ENCODE data around the gene TM2D3. TPM values are rescaled to one million over a fixed set of nuclear protein-coding genes. Genes with fewer than 3 reads are reported as not detected.
"Not testable (repeated sequence)": the region's sequence is repeated elsewhere in the genome, so short reads cannot be mapped to it uniquely, and the experiment has no call there.

The TM2D3 gene
- total and polyA plus RNA-seq, 2 donors from 2014 or later, result 47.9 to 48.7 TPM

DNA sequence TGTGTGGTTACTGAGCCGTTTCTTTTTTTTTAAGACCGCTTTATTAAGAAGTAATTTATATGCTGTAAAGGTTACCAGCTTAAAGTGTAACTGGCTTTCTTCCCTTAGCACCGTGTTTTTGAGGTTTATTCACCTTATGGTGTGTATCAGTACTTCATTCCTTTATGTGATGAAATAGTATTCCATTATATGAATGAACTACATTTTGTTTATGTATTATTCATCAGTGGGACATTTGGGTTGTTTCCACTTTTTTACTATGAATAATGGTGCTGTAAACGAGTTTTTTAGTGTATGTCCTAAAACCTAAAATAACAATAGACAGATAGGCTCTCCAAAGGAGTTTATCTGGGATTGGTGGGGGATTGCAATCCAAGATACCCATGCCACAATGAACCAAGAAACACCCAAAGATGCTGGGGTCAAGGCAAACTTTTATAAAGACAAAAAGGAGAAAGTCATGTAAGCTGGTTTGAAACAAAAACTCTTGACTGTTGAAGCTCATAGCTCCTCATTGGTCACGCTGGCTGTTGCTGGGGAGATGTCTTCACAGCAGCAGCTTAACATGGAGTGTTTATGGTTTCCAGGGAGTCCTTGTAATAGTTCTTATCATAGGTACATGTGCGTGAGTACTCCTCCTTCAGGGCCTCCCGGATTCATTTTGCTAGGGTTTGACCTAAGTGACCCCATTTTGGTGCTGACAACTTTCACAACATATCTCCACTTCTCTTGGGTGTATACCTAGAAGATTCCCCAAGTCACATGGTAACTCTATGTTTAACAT, 16.0 kb downstream of the TM2D3 start:
- peak in 1 of 5 donors; percentile 19 for DNase-seq

DNA sequence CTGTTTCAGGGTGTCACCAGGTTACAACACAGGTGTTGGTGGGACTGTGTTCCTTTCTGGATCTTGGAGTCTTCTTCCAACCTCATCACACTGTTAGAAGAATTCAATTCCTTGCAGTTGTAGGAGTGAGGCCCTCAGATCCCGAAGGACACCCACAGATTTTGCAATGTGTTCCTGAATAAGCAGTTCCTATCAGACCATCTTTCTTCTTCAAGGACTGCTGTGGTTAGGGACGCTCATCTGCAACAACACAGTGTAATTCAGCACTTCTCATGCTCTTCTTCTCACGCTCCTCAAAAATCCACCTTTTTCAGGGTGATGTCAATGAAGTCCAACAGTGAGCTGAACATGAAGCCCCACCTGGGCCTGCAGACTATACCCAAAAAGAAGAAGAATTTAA, 18.8 kb downstream of the TM2D3 start:
- Histone ChIP-seq H3K27me3 (ENCODE audit: control insufficient read depth, insufficient read depth, low read length) (no peaks in the 10 kb centered on the region), H3K4me1 (ENCODE audit: control insufficient read depth in 2 of 3, insufficient read depth in 2 of 3, low read depth in 1 of 3, low read length in 3 of 3) (no peaks in the 10 kb centered on the region), H3K27ac (ENCODE audit: low read depth in 2 of 2, low read length in 2 of 2) (no peak overlapping the region), H3K9ac (ENCODE audit: low read length in 3 of 3) (no peak overlapping the region), H3K4me3 (ENCODE audit: low read length in 3 of 3) (no peak overlapping the region), H3K9me3 (ENCODE audit: control insufficient read depth in 2 of 3, insufficient read depth in 1 of 3, low read length in 3 of 3) (no peaks in the 10 kb centered on the region), H3K36me3 (ENCODE audit: control insufficient read depth in 2 of 3, insufficient read depth in 3 of 3, low read length in 3 of 3) (peaks cover 0 to 4% (median 0%) of the 10 kb centered on the region in 3 donors)
- FAIRE-seq (no peak), DNase-seq (no peak)
- intact Hi-C loops (cut with DNase I), result no loop called here
- TF ChIP-seq, protein P1, sequence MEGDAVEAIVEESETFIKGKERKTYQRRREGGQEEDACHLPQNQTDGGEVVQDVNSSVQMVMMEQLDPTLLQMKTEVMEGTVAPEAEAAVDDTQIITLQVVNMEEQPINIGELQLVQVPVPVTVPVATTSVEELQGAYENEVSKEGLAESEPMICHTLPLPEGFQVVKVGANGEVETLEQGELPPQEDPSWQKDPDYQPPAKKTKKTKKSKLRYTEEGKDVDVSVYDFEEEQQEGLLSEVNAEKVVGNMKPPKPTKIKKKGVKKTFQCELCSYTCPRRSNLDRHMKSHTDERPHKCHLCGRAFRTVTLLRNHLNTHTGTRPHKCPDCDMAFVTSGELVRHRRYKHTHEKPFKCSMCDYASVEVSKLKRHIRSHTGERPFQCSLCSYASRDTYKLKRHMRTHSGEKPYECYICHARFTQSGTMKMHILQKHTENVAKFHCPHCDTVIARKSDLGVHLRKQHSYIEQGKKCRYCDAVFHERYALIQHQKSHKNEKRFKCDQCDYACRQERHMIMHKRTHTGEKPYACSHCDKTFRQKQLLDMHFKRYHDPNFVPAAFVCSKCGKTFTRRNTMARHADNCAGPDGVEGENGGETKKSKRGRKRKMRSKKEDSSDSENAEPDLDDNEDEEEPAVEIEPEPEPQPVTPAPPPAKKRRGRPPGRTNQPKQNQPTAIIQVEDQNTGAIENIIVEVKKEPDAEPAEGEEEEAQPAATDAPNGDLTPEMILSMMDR (IDR thresholded peaks at IDR 0.05; ENCODE audit: borderline replicate concordance, extremely low read depth, insufficient read depth), result no peak

More for the DNA sequence above, 16.0 kb downstream of the TM2D3 start:
- intact Hi-C loops (cut with DNase I), result no loop called here
- Histone ChIP-seq H3K4me3 (ENCODE audit: low read length in 3 of 3) (no peak overlapping the region), H3K36me3 (ENCODE audit: control insufficient read depth in 2 of 3, insufficient read depth in 3 of 3, low read length in 3 of 3) (peaks cover 0 to 16% (median 7%) of the 10 kb centered on the region in 3 donors), H3K27ac (ENCODE audit: low read depth in 2 of 2, low read length in 2 of 2) (no peak overlapping the region), H3K9me3 (ENCODE audit: control insufficient read depth in 2 of 3, insufficient read depth in 1 of 3, low read length in 3 of 3) (no peaks in the 10 kb centered on the region), H3K9ac (ENCODE audit: low read length in 3 of 3) (no peak overlapping the region), H3K27me3 (ENCODE audit: control insufficient read depth, insufficient read depth, low read length) (no peaks in the 10 kb centered on the region), H3K4me1 (ENCODE audit: control insufficient read depth in 2 of 3, insufficient read depth in 2 of 3, low read depth in 1 of 3, low read length in 3 of 3) (peaks cover 0 to 5% (median 0%) of the 10 kb centered on the region in 3 donors)
- TF ChIP-seq, protein P1 (IDR thresholded peaks at IDR 0.05; ENCODE audit: borderline replicate concordance, extremely low read depth, insufficient read depth), result no peak
- no peak for FAIRE-seq

DNA sequence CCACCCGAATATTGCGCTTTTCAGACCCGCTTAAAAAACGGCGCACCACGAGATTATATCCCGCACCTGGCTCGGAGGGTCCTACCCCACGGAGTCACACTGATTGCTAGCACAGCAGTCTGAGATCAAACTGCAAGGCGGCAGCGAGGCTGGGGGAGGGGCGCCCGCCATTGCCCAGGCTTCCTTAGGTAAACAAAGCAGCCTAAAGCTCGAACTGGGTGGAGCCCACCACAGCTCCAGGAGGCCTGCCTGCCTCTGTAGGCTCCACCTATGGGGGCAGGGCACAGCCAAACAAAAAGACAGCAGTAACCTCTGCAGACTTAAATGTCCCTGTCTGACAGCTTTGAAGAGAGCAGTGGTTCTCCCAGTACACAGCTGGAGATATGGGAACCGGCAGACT, 25.5 kb downstream of the TM2D3 start:
- H3K27me3 ChIP-seq (ENCODE audit: control insufficient read depth, insufficient read depth, low read length); H3K9me3 ChIP-seq (ENCODE audit: control insufficient read depth in 2 of 3, insufficient read depth in 1 of 3, low read length in 3 of 3); H3K36me3 ChIP-seq (ENCODE audit: control insufficient read depth in 2 of 3, insufficient read depth in 3 of 3, low read length in 3 of 3); FAIRE-seq; DNase-seq; H3K27ac ChIP-seq (ENCODE audit: low read depth in 2 of 2, low read length in 2 of 2); H3K4me3 ChIP-seq (ENCODE audit: low read length in 3 of 3); H3K4me1 ChIP-seq (ENCODE audit: control insufficient read depth in 2 of 3, insufficient read depth in 2 of 3, low read depth in 1 of 3, low read length in 3 of 3); H3K9ac ChIP-seq (ENCODE audit: low read length in 3 of 3); intact Hi-C loops (cut with DNase I): not testable (repeated sequence)

DNA sequence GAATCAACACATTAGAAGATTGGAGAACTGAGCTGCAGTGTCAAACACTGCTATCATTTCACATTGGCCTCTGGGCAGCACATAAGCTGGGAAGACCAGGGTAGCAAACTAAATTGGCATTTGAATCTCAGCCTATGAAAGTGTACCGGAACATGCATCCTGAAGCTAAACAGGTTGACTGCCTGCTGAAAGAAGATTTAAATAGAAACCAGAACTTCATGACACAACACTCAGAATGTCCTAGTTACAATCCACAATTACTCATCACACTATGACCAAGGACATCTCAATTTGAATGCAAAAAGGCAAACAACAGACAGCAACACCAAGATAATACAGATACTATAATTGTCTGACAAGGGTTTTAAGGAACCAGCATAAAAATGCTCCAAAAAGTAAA, 26.2 kb downstream of the TM2D3 start:
- Histone ChIP-seq H3K36me3 (ENCODE audit: control insufficient read depth in 2 of 3, insufficient read depth in 3 of 3, low read length in 3 of 3) (peaks cover 0 to 4% (median 0%) of the 10 kb centered on the region in 3 donors), H3K4me3 (ENCODE audit: low read length in 3 of 3) (no peak overlapping the region), H3K27me3 (ENCODE audit: control insufficient read depth, insufficient read depth, low read length) (no peaks in the 10 kb centered on the region), H3K27ac (ENCODE audit: low read depth in 2 of 2, low read length in 2 of 2) (no peak overlapping the region), H3K9me3 (ENCODE audit: control insufficient read depth in 2 of 3, insufficient read depth in 1 of 3, low read length in 3 of 3) (no peaks in the 10 kb centered on the region), H3K9ac (ENCODE audit: low read length in 3 of 3) (no peak overlapping the region), H3K4me1 (ENCODE audit: control insufficient read depth in 2 of 3, insufficient read depth in 2 of 3, low read depth in 1 of 3, low read length in 3 of 3) (no peaks in the 10 kb centered on the region)
- FAIRE-seq (no peak), DNase-seq (no peak)
- TF ChIP-seq, protein P1 (IDR thresholded peaks at IDR 0.05; ENCODE audit: borderline replicate concordance, extremely low read depth, insufficient read depth), result no peak
- intact Hi-C loops (cut with DNase I), result no loop called here
